ENCODE data around the gene SCLY. TPM values are rescaled to one million over a fixed set of nuclear protein-coding genes. Genes with fewer than 3 reads are reported as not detected.
A peak's percentile ranks its signal among the peaks of the same experiment; 100 is the strongest.

The SCLY gene
- polyA plus RNA-seq, 3 donors = 9.5 to 10.6 (median 10.3) TPM

GRCh38 chr2:238135601-238136150 lies 74.9 kb downstream of the SCLY start:
- H3K27ac ChIP-seq (ENCODE audit: low read depth in 1 of 2, low read length in 2 of 2) = no peak overlapping the region
- intact Hi-C loops (cut with micrococcal nuclease) = no loop called here
- DNase-seq = no peak
- no peak overlapping the region for H2AFZ ChIP-seq (ENCODE audit: insufficient read depth, low read depth, low read length, poor library complexity, severe bottlenecking)
- TF ChIP-seq CTCF (IDR thresholded peaks at IDR 0.05) = no peak
- Mint-ChIP-seq H3K4me3 (no peak overlapping the region), H3K36me3 (no peaks in the 10 kb centered on the region), H3K4me1 (peaks cover 37% of the 10 kb centered on the region), H3K9me3 (no peaks in the 10 kb centered on the region), H3K27me3 (ENCODE audit: low read depth in 3 of 3) (peaks cover 0 to 5% (median 2%) of the 10 kb centered on the region in 3 donors), H3K27ac (peak overlapping the region in 1 of 7 donors; percentile 87)
- no peaks in the 10 kb centered on the region for H3K36me3 ChIP-seq (replicated peaks in 1 of 2; ENCODE audit: control insufficient read depth in 1 of 2, insufficient read depth in 2 of 2, low read length in 2 of 2)
- no peak overlapping the region for H3K4me3 ChIP-seq (replicated peaks in 1 of 3; ENCODE audit: low read depth in 2 of 3, low read length in 3 of 3)
- H3K9ac ChIP-seq (ENCODE audit: insufficient read depth, low read length, poor library complexity, severe bottlenecking) = no peak overlapping the region
- WGBS (ENCODE audit: insufficient coverage) = 94% methylated on average over 10 of the region's 15 CpGs
- H3K4me1 ChIP-seq (ENCODE audit: control insufficient read depth in 1 of 2, insufficient read depth in 2 of 2, low read length in 2 of 2) = peaks cover 25 to 36% of the 10 kb centered on the region in 2 donors
- no peaks in the 10 kb centered on the region for H4K20me1 ChIP-seq (ENCODE audit: insufficient read depth, low read length)
- no peak overlapping the region for H3K4me2 ChIP-seq (replicated peaks; ENCODE audit: extremely low read depth, low read length, poor library complexity, severe bottlenecking)
- H3K9me3 ChIP-seq (replicated peaks in 1 of 2; ENCODE audit: control insufficient read depth in 1 of 2, insufficient read depth in 1 of 2, low read length in 2 of 2) = no peaks in the 10 kb centered on the region
- no peaks in the 10 kb centered on the region for H3K27me3 ChIP-seq (ENCODE audit: control insufficient read depth in 2 of 2, insufficient read depth in 2 of 2, low read length in 2 of 2)
- H3K79me2 ChIP-seq (ENCODE audit: insufficient read depth, low read length) = no peaks in the 10 kb centered on the region

- intact Hi-C loops (cut with micrococcal nuclease) = no loop called here
- Histone ChIP-seq H4K20me1 (ENCODE audit: insufficient read depth, low read length) (no peaks in the 10 kb centered on the region), H2AFZ (ENCODE audit: insufficient read depth, low read depth, low read length, poor library complexity, severe bottlenecking) (peak overlapping the region; percentile 29), H3K36me3 (replicated peaks in 1 of 2; ENCODE audit: control insufficient read depth in 1 of 2, insufficient read depth in 2 of 2, low read length in 2 of 2) (no peaks in the 10 kb centered on the region), H3K4me3 (replicated peaks in 1 of 3; ENCODE audit: low read depth in 2 of 3, low read length in 3 of 3) (peak overlapping the region in 1 of 3 experiments; percentile 3), H3K79me2 (ENCODE audit: insufficient read depth, low read length) (no peaks in the 10 kb centered on the region), H3K4me1 (ENCODE audit: control insufficient read depth in 1 of 2, insufficient read depth in 2 of 2, low read length in 2 of 2) (peaks cover 38 to 49% of the 10 kb centered on the region in 2 donors), H3K27me3 (ENCODE audit: control insufficient read depth in 2 of 2, insufficient read depth in 2 of 2, low read length in 2 of 2) (no peaks in the 10 kb centered on the region), H3K4me2 (replicated peaks; ENCODE audit: extremely low read depth, low read length, poor library complexity, severe bottlenecking) (peak overlapping the region; percentile 4), H3K27ac (ENCODE audit: low read depth in 1 of 2, low read length in 2 of 2) (peak overlapping the region in 1 of 2 donors; percentile 61), H3K9ac (ENCODE audit: insufficient read depth, low read length, poor library complexity, severe bottlenecking) (no peak overlapping the region), H3K9me3 (replicated peaks in 1 of 2; ENCODE audit: control insufficient read depth in 1 of 2, insufficient read depth in 1 of 2, low read length in 2 of 2) (no peaks in the 10 kb centered on the region)
- no peak for TF ChIP-seq CTCF (IDR thresholded peaks at IDR 0.05)
- Mint-ChIP-seq H3K9me3 (no peaks in the 10 kb centered on the region), H3K4me1 (peaks cover 50% of the 10 kb centered on the region), H3K4me3 (peak overlapping the region; percentile 57 to 87), H3K27me3 (ENCODE audit: low read depth in 3 of 3) (peaks cover 2 to 5% (median 2%) of the 10 kb centered on the region in 3 donors), H3K27ac (peak overlapping the region in 6 of 7 donors; percentile 83 to 91 (median 88)), H3K36me3 (no peaks in the 10 kb centered on the region)
- peak; percentile 69 to 93 (median 88) for DNase-seq
- WGBS (ENCODE audit: insufficient coverage) = 48% methylated on average over 14 of the region's 14 CpGs
These were observed 76.2 kb downstream of the SCLY start for GRCh38 chr2:238136820-238137537.
